GM21786 (cell line): ENCODE measurements around the gene APOB.

Experiments
- ATAC-seq: cut with Tn5 transposase; IDR thresholded peaks from one replicate; pipeline ENCODE4 v1.9.1; 2021; ENCODE audit not compliant: unreplicated experiment

Gene APOB

GRCh38 chr2:21047141-21048009, 3.5 kb upstream of the APOB start:
- ATAC-seq, result no peak

- no peak for ATAC-seq
These were observed 2.6 kb upstream of the APOB start for GRCh38 chr2:21046506-21046905.

GRCh38 chr2:21044694-21045371, 960 bp upstream of the APOB start:
- no peak for ATAC-seq

- ATAC-seq, result peak; percentile 85
These were observed 722 bp downstream of the APOB start for GRCh38 chr2:21042958-21043743.

- no peak for ATAC-seq
These were observed 1.2 kb downstream of the APOB start for GRCh38 chr2:21042708-21042957.

DNA sequence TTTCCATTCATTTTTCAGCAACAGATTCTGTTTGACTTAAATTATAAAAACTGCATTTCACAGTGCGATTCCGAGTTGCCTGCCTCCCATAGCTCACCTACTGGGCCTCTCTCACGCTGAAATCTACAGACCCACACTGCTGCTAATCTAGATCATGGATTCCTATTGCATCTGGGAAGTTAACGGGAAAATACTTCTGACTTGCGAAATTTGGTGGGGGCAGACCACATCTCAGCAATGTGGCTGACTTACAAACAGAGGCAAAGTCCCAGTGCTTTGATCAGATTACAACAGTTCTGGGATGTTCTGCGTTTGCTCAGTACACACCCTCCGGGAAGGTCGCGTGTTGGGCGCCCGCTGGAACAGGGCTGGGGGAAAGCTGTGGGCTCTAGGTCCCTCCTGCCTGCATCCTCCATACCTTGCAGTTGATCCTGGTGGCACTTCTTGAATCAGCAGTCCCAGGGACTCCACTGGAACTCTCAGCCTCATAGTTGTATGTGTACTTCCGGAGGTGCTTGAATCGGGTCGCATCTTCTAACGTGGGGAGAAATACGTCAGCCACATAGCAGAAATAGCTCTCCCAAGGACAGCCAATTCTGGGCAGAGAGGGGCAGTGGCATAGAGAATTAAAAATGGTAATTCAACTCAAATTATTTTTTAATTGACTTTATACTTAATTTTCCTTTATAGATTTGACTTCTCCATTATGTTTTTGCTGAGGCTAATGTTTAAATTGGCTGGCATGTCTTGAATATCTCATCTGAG, 1.7 kb downstream of the APOB start:
- no peak for ATAC-seq

- ATAC-seq, result no peak
These were observed 2.4 kb downstream of the APOB start for GRCh38 chr2:21041462-21041861.

DNA sequence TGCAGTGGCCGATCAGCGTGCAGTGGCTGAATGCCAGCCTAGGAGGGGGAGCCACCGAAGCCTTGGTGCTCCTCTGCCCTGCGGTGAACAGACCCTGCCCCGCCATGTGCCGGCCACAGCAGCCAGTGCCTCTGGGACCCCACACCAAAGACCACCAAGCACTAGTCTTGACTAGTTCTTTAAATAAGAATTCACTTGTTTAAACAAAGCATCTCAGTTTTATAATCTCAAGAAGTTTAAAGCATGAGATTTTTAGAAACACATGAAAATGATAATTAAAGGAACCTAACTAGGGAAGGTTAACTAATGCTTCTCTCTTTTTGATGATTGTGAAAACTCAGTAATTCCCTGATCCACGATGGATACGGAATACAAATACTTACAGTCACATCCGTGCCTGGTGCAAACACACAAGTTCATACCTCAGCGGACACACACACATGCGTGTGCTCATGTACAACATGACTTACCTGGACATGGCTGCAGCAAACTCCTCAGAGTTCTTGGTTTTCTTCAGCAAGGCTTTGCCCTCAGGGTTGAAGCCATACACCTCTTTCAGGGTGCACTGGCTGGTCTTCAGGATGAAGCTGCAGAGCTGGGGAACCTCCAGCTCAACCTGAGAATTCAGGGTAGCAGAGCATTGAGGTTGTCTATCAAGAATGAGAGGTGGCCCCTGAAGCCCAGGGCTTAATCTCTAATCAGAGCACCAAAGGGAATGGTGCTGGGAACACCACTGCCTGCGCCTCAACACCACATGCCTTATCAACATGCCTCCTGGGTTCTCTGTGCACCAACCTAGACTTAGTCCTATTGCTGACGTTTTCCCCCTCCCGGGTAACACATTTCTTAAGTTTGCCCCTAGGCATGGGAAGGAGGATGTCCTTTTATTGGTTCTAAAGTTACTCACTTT, 3.1 kb downstream of the APOB start:
- ATAC-seq, result no peak

DNA sequence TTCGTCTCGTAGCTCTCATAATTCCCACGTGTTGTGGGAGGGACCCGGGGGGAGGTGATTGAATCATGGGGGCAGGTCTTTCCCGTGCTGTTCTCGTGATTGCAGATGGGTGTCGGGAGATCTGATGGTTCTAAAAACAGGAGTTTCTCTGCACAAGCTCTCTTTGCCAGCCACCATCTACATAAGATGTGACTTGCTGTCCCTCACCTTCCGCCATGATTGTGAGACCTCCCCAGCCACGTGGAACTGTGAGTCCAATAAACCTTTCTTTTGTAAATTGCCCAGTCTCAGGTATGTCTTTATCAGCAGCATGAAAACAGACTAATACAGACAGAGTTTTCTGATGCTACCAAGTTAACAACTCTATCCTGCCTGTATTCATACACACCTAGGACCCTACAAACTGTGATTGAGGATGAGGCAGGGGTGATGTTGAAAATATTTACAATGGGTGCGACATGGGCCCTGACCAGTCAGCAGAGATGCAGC, 3.9 kb downstream of the APOB start:
- no peak for ATAC-seq

DNA sequence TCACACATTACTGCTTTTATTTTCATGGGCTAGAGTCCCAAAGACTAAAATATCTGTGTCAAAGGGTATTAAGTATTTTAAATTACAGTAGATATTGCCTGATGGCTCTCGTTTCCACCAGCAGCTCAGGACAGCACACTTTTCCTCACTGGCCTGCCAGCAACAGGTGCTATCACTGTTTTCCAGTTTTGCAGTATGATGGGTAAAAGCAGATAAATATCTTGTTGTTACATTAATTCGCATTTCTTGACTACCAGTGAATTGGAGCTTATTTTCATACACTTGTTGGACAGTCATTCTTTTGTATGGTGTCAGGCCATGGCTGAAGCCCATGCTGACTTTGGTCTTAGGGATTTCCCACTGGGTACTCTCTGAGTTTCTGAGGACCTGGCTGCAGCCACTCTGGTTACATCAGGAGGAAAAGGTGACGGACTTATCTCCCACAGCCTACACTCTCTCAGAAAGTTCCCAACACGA, 4.8 kb downstream of the APOB start:
- no peak for ATAC-seq

DNA sequence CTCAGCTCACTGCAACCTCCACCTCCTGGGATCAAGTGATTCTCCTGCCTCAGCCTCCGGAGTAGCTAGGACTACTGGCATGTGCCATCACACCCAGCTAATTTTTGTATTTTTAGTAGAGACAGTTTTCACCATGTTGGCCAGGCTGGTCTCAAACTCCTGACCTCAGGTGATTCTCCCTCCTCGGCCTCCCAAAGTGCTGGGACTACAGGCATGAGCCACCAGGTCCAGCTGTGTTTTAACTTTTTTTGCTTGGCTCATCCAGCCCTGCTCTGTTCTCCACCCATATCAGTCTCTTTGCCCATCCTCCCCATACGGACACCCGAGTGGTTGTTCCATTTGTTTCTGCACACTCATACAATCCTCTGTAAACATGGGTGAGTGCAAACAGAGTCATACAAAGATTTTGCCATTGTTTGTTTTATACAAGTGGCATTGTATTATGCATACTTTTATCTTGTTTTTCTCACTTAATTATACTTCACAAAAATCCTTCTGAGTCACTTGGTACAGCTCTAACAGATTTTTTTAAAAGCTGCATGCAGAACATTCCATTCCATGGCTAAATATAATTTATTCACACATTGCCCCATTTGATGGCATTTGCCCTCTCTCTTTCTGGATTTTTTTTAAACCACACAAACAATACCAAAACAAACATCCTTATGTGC, 5.3 kb downstream of the APOB start:
- no peak for ATAC-seq

DNA sequence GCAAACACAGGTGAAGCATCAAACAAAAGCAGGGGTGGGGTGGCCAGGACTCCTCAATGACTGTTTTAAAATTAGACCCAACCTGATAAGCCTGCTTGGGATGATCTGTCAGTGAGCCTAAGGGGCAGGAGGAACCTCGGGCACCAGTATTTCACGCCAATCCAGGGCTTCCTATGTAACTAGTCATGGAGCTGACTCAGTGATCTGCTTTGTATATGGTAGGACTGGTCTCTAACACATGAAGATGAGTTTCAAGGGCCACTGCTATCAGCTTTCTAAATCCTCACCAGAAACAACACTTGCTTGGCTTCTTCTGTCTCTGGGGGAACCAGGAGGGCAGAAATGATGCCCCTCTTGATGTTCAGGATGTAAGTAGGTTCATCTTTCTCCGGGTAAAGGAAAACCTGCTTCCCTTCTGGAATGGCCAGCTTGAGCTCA, 6.2 kb downstream of the APOB start:
- ATAC-seq, result no peak

DNA sequence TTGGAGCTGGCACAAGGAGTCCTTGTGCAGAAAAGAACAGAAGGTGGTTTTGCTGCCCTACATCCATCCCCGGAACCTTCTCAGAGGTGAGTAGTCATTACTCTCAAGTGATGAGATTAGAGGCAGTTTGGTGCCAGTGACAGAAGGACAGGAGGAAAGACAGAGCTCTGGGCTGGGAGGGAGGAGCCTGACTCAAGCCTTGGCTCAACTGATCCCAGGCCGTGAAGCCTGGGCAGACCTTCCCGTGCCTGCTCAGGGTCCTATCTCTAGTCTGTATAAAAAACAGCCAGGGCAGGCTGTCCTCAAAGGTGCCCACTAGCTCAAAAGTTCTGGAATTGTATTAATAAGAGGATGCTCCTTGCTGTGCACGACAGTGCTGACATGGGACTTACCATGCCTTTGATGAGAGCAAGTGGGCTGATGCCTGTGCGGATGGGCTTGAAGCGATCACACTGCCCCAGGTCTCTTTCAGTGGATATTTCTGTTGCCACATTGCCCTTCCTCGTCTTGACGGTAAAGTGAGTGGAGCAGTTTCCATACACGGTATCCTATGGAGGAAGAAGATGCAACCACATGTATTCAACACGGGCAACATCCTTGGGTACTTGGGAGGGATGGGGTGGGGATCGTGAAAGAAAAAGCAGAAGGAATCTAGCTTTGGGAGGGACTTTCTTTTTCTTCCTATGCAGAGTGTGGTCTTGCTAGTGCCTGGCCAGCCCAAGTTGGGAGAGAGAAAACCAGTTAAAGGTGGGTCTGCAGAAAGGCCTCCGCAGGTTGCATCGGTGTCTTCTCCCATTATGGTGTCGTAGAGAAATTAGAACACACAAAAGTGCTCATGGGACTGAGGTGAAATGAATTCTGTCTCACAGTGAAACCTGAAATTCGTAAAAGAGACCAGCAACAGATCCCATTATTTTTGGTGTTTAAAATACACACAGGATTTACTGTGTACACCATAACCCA, 6.9 kb downstream of the APOB start:
- ATAC-seq, result no peak

DNA sequence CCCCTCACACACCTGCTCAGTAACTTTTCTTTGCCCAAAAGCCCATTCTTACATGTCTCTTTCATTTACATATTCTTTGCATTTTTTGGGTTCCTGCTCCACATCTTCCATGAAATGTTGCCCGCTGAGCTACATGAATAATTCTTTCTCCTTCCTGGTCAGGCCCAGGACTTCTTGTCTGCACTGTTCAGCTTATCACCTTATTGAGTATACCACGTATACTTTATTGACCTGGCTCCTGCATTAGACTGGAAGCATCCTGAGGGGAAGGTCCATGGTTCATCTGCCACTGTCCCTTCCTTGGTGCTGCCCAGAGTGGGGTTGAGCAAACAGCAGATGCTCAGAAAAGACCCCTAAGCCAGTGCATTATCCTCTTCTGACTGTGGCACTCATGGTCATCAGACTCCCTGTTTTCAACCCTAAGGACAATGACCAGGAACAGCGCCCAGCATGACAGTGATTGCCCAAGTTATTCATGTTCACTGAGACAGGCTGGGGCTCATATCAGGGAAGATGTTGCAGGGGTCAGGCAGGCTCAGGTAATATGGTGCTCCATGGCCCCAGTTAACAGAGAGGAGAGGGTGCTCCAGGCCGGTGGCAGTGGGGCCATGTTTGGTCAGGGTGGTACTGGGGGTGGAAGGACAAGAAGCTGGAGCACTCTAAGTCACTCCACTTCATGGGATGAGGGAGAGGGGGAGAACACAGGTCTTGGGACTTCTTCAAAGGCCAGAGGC, 7.7 kb downstream of the APOB start:
- no peak for ATAC-seq

DNA sequence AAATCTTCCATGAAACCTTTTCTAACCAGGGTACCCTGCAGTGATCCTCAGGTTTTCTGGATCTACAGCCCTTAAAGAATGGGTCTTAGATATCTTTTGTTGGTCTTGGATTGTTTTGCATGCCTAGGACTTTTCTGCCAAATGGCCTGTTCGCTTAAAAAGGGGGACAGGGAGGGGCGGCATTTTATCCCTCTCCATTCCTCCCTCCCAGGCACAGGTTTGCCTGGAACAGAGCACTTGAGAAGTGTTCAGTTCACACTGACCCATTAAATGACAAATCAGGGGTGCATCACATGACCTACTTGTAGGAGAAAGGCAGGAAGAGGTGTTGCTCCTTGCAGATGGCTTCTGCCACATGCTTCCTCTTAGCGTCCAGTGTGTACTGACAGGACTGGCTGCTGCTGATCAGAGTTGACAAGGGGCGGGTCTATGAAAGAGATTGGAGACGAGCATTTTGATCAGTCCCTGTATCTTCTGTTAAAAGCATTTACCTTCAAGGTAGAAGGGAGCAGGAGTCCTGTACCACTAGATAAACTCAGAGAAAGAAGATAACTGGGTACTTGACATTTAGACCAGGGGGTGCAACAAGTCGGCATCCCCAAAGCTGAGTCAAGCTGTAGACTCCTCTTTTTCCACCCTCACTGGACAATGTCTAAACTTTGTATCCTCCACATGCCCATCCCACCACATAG, 8.4 kb downstream of the APOB start:
- no peak for ATAC-seq

DNA sequence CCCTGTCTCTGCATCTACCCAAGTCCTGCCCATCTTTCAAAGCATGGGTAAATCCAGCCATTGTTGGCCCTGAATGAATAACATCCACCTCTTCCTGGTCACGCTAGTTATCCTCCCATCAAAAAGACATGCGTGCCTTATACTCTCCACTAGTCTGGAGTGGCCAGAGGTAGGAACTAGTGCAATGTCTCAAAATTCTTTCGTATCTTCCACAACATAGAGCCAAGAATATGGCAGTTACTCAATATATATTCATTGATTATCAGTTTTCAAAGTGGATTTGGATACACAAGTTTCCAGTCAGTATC, 8.9 kb downstream of the APOB start:
- no peak for ATAC-seq
